IMR-90 (cell line): ENCODE measurements around the gene KRABD2.

Source experiments
- ATAC-seq: fragments of 200-7000 bp; cut with Tn5 transposase; 2 replicates; pipeline ENCODE4 v1.9.1; 2020; ENCODE audit warnings: low read depth, mild to moderate bottlenecking, moderate library complexity
- BruUV-seq: library from RNA; stranded (reverse); fragments of 400-500 nt; replicated peaks from 2 replicates; lab custom pipeline; 2021; lab: Mats Ljungman, UMichigan
- CTCF ChIA-PET: fragments of 300-600 bp; formaldehyde crosslinking; extraction: SDS; loops from one replicate; lab custom pipeline; 2021; ENCODE audit warnings: antibody characterized with exemption; lab: Yijun Ruan, JAX
- POLR2A ChIA-PET: fragments of 300-600 bp; sonication (Branson Sonifier 250); formaldehyde crosslinking; loops from one replicate; lab custom pipeline; 2022; ENCODE audit warnings: antibody characterized with exemption; ENCODE audit not compliant: unreplicated experiment; lab: Charles Lee
- DNase-seq: peaks from one replicate; pipeline ENCODE4 v3.0.0; 2013
- H2AFZ ChIP-seq: replicated peaks from 2 replicates; pipeline ENCODE3; 2013; ENCODE audit warnings: low read length, mild to moderate bottlenecking; ENCODE audit not compliant: poor library complexity
- H2AK5ac ChIP-seq: 2 replicates; pipeline ENCODE4 v1.6.1; 2013; ENCODE audit warnings: low read depth, low read length, inconsistent platforms
- H2AK9ac ChIP-seq: replicated peaks from 2 replicates; pipeline ENCODE3; 2013; ENCODE audit warnings: mild to moderate bottlenecking, low read depth, low read length, moderate library complexity; ENCODE audit not compliant: poor library complexity
- H2BK120ac ChIP-seq: 2 replicates; pipeline ENCODE4 v1.6.1; 2013; ENCODE audit warnings: low read depth, low read length, inconsistent platforms
- H2BK15ac ChIP-seq: 3 replicates; pipeline ENCODE4 v1.6.1; 2013; ENCODE audit warnings: low read depth, low read length, inconsistent platforms
- H2BK20ac ChIP-seq: 2 replicates; pipeline ENCODE4 v1.6.1; 2013; ENCODE audit warnings: low read depth, mild to moderate bottlenecking, inconsistent platforms, low read length, moderate library complexity
- H2BK5ac ChIP-seq: 2 replicates; pipeline ENCODE4 v1.6.1; 2013; ENCODE audit warnings: mild to moderate bottlenecking, low read depth, low read length, inconsistent platforms; ENCODE audit not compliant: poor library complexity, severe bottlenecking
- H3K14ac ChIP-seq: replicated peaks from 2 replicates; pipeline ENCODE4 v1.6.1; 2013; ENCODE audit warnings: low read depth, low read length, inconsistent platforms
- H3K18ac ChIP-seq: 2 replicates; pipeline ENCODE4 v1.6.1; 2013; ENCODE audit warnings: low read depth, low read length, control low read depth
- H3K23ac ChIP-seq: 2 replicates; pipeline ENCODE4 v1.6.1; 2013; ENCODE audit warnings: low read depth, low read length, inconsistent platforms
- H3K27ac ChIP-seq: 2 replicates; pipeline ENCODE4 v1.5.1; 2013; ENCODE audit warnings: mild to moderate bottlenecking, control low read depth, low read length; ENCODE audit not compliant: insufficient read depth
- H3K27me3 ChIP-seq: 2 replicates; pipeline ENCODE4 v1.6.1; 2013; ENCODE audit warnings: low read length; ENCODE audit not compliant: control insufficient read depth, insufficient read depth
- H3K36me3 ChIP-seq: 2 replicates; pipeline ENCODE4 v1.6.1; 2013; ENCODE audit warnings: low read length, mixed read lengths; ENCODE audit not compliant: control insufficient read depth, insufficient read depth
- H3K4ac ChIP-seq: 2 replicates; pipeline ENCODE4 v1.6.1; 2013; ENCODE audit warnings: low read depth, low read length, inconsistent platforms
- H3K4me1 ChIP-seq: 2 replicates; pipeline ENCODE4 v1.6.1; 2013; ENCODE audit warnings: low read length, mixed read lengths; ENCODE audit not compliant: control insufficient read depth, insufficient read depth
- H3K4me2 ChIP-seq: 2 replicates; pipeline ENCODE4 v1.6.1; 2013; ENCODE audit warnings: low read depth, mild to moderate bottlenecking, control low read depth, low read length, moderate library complexity
- H3K4me3 ChIP-seq: 2 replicates; pipeline ENCODE4 v1.5.1; 2013; ENCODE audit warnings: low read depth, mild to moderate bottlenecking, control low read depth, low read length, moderate library complexity; ENCODE audit not compliant: insufficient read depth
- H3K56ac ChIP-seq: 2 replicates; pipeline ENCODE4 v1.6.1; 2013; ENCODE audit warnings: low read length, inconsistent platforms; ENCODE audit not compliant: insufficient read depth; ENCODE audit errors: extremely low read depth
- H3K79me1 ChIP-seq, 2 experiments: 2 replicates each; pipeline ENCODE4 v1.6.1; 2013; ENCODE audit warnings: low read length in 2 of 2, inconsistent platforms in 1 of 2, low read depth in 1 of 2
- H3K9ac ChIP-seq: 2 replicates; pipeline ENCODE4 v1.6.1; 2013; ENCODE audit warnings: low read depth, low read length, control low read depth
- H3K9me1 ChIP-seq: 2 replicates; pipeline ENCODE4 v1.6.1; 2013; ENCODE audit warnings: low read length, inconsistent platforms; ENCODE audit not compliant: insufficient read depth
- H3K9me3 ChIP-seq: 2 replicates; pipeline ENCODE4 v1.6.1; 2013; ENCODE audit warnings: low read length; ENCODE audit not compliant: control insufficient read depth, insufficient read depth
- H4K20me1 ChIP-seq: 2 replicates; pipeline ENCODE4 v1.6.1; 2013; ENCODE audit warnings: low read length, inconsistent platforms; ENCODE audit not compliant: insufficient read depth
- H4K5ac ChIP-seq: 2 replicates; pipeline ENCODE4 v1.6.1; 2013; ENCODE audit warnings: mild to moderate bottlenecking, low read depth, low read length, control low read depth
- H4K8ac ChIP-seq, 2 experiments: 2 replicates each; pipeline ENCODE4 v1.6.1; 2013; ENCODE audit warnings: low read depth in 2 of 2, low read length in 2 of 2, control low read depth in 1 of 2, inconsistent platforms in 1 of 2
- H4K91ac ChIP-seq: 2 replicates; pipeline ENCODE4 v1.6.1; 2013; ENCODE audit warnings: low read depth, low read length, inconsistent platforms; ENCODE audit not compliant: insufficient read depth
- BHLHE40 ChIP-seq: fragments of 150-350 bp; IDR thresholded peaks from 2 replicates; pipeline ENCODE4 v1.6.1; 2016; ENCODE audit warnings: mild to moderate bottlenecking, low read depth, low read length
- CEBPB ChIP-seq: IDR thresholded peaks from 2 replicates; pipeline ENCODE4 v1.6.1; 2012; ENCODE audit warnings: low read depth, low read length, improper control_type of control experiment
- CHD1 ChIP-seq: IDR thresholded peaks from 2 replicates; pipeline ENCODE4 v1.6.1; 2012; ENCODE audit warnings: low read depth, low read length, improper control_type of control experiment
- FOS ChIP-seq: fragments of 150-350 bp; IDR thresholded peaks from 2 replicates; pipeline ENCODE4 v1.6.1; 2016; ENCODE audit warnings: low read depth, low read length
- MAFK ChIP-seq: IDR thresholded peaks from 2 replicates; pipeline ENCODE4 v1.6.1; 2012; ENCODE audit warnings: low read depth, low read length, improper control_type of control experiment
- MAZ ChIP-seq: IDR thresholded peaks from 2 replicates; pipeline ENCODE4 v1.6.1; 2012; ENCODE audit warnings: low read depth, mild to moderate bottlenecking, low read length, improper control_type of control experiment, moderate library complexity, borderline replicate concordance
- MXI1 ChIP-seq: IDR thresholded peaks from 2 replicates; pipeline ENCODE4 v1.6.1; 2012; ENCODE audit warnings: low read depth, mild to moderate bottlenecking, low read length, moderate library complexity, borderline replicate concordance
- NFE2L2 ChIP-seq: fragments of 150-350 bp; IDR thresholded peaks from 2 replicates; pipeline ENCODE4 v1.6.1; 2016; ENCODE audit warnings: low read depth, mild to moderate bottlenecking, low read length
- POLR2A ChIP-seq: IDR thresholded peaks from 2 replicates; pipeline ENCODE4 v1.6.1; 2012; ENCODE audit warnings: mild to moderate bottlenecking, low read depth, low read length
- RAD21 ChIP-seq: IDR thresholded peaks from 2 replicates; pipeline ENCODE4 v1.6.1; 2012; ENCODE audit warnings: low read length, improper control_type of control experiment
- RCOR1 ChIP-seq: IDR thresholded peaks from 2 replicates; pipeline ENCODE4 v1.6.1; 2012; ENCODE audit warnings: mild to moderate bottlenecking, low read length, improper control_type of control experiment; ENCODE audit not compliant: insufficient replicate concordance
- RFX5 ChIP-seq: IDR thresholded peaks from 2 replicates; pipeline ENCODE4 v1.8.0; 2012; ENCODE audit warnings: low read depth, mild to moderate bottlenecking, low read length, moderate library complexity
- SMC3 ChIP-seq: fragments of 150-350 bp; IDR thresholded peaks from 2 replicates; pipeline ENCODE4 v1.6.1; 2016; ENCODE audit warnings: low read depth, mild to moderate bottlenecking, antibody characterized with exemption, low read length, moderate library complexity
- WGBS, 2 experiments: methylation state at CpG; one replicate each; pipeline versions ENCODE4 v1.1.5 to v1.1.7; 2013; ENCODE audit warnings: missing lambda C conversion rate in 2 of 2; ENCODE audit not compliant: insufficient read length in 1 of 2; ENCODE audit errors: extremely low coverage in 2 of 2; 5-methylcytosine and 5-hydroxymethylcytosine counted together
- dilution Hi-C: fragments of 300-500 bp; cut with HindIII; formaldehyde crosslinking; loops from one replicate; pipeline ENCODE4 v1.14.3; 2018; ENCODE audit warnings: low sequenced_read_pairs; ENCODE audit not compliant: unreplicated experiment
- in situ Hi-C: fragments of 300-500 bp; cut with MboI; formaldehyde crosslinking; loops from 3 replicates; pipeline ENCODE4 v1.14.3; 2019; ENCODE audit warnings: low sequenced_read_pairs, inconsistent platforms, mixed read lengths
- intact Hi-C: fragments of 100-400 bp; cut with micrococcal nuclease; formaldehyde crosslinking; loops from 2 replicates; pipeline ENCODE4 v1.10.0; 2022
- TF ChIP-seq, protein P1 (sequence below): fragments of 150-350 bp; IDR thresholded peaks from 2 replicates; pipeline ENCODE4 v1.6.1; 2017; ENCODE audit warnings: mild to moderate bottlenecking, antibody characterized with exemption, low read length, low read depth
- TF ChIP-seq, protein P2 (sequence below): conservative IDR thresholded peaks from 2 replicates; pipeline ENCODE4 v1.5.1; 2012; ENCODE audit warnings: mild to moderate bottlenecking, low read depth, low read length, improper control_type of control experiment
- TF ChIP-seq, protein P3 (sequence below): fragments of 150-350 bp; IDR thresholded peaks from 2 replicates; pipeline ENCODE4 v1.6.1; 2016; ENCODE audit warnings: low read depth, mild to moderate bottlenecking, low read length, moderate library complexity, borderline replicate concordance

Gene KRABD2

DNA sequence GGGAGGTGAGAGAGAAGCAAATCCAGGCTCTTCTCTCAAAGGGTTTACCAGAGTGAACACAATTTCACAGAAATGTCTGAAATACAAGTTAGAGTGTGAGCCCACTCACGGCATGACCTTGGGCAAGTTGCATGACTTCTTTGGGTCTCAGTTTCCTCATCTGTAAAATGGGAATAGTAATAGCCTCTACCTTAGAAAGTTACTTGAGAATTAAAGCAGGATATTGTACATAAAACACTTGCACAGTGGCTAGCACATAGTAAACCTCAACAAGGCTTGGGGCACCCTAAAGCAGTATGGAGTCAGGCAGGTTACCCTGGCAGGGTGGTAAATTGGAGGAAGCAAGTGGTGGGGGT, 34.4 kb upstream of the KRABD2 start:
- H3K9me1 ChIP-seq: no peaks in the 10 kb centered on the region
- no peaks in the 10 kb centered on the region for H3K9me3 ChIP-seq
- no peak overlapping the region for H2AFZ ChIP-seq
- H3K56ac ChIP-seq: no peak overlapping the region
- H3K27me3 ChIP-seq: peaks cover 11% of the 10 kb centered on the region
- H2AK9ac ChIP-seq: no peak overlapping the region
- no peaks in the 10 kb centered on the region for H3K4me1 ChIP-seq
- intact Hi-C loops: loop anchor here (1.0 to 2.0 kb wide), 2 partner anchors 335 to 374 kb away; no protein-coding TSS in a partner anchor
- no peak overlapping the region for H3K27ac ChIP-seq
- no peak overlapping the region for H3K4ac ChIP-seq
- TF ChIP-seq FOS: no peak
- TF ChIP-seq MXI1: no peak
- TF ChIP-seq, protein P1, sequence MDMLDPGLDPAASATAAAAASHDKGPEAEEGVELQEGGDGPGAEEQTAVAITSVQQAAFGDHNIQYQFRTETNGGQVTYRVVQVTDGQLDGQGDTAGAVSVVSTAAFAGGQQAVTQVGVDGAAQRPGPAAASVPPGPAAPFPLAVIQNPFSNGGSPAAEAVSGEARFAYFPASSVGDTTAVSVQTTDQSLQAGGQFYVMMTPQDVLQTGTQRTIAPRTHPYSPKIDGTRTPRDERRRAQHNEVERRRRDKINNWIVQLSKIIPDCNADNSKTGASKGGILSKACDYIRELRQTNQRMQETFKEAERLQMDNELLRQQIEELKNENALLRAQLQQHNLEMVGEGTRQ: no peak
- no peak for TF ChIP-seq MAZ
- TF ChIP-seq CEBPB: no peak
- no peak for TF ChIP-seq POLR2A
- no peak for TF ChIP-seq MAFK
- TF ChIP-seq, protein P2, sequence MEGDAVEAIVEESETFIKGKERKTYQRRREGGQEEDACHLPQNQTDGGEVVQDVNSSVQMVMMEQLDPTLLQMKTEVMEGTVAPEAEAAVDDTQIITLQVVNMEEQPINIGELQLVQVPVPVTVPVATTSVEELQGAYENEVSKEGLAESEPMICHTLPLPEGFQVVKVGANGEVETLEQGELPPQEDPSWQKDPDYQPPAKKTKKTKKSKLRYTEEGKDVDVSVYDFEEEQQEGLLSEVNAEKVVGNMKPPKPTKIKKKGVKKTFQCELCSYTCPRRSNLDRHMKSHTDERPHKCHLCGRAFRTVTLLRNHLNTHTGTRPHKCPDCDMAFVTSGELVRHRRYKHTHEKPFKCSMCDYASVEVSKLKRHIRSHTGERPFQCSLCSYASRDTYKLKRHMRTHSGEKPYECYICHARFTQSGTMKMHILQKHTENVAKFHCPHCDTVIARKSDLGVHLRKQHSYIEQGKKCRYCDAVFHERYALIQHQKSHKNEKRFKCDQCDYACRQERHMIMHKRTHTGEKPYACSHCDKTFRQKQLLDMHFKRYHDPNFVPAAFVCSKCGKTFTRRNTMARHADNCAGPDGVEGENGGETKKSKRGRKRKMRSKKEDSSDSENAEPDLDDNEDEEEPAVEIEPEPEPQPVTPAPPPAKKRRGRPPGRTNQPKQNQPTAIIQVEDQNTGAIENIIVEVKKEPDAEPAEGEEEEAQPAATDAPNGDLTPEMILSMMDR: no peak
- no peak for TF ChIP-seq RCOR1
- no peak for TF ChIP-seq RAD21
- TF ChIP-seq CHD1: no peak
- TF ChIP-seq, protein P3, sequence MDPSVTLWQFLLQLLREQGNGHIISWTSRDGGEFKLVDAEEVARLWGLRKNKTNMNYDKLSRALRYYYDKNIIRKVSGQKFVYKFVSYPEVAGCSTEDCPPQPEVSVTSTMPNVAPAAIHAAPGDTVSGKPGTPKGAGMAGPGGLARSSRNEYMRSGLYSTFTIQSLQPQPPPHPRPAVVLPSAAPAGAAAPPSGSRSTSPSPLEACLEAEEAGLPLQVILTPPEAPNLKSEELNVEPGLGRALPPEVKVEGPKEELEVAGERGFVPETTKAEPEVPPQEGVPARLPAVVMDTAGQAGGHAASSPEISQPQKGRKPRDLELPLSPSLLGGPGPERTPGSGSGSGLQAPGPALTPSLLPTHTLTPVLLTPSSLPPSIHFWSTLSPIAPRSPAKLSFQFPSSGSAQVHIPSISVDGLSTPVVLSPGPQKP: no peak
- TF ChIP-seq BHLHE40: no peak
- no peak for TF ChIP-seq SMC3
- TF ChIP-seq NFE2L2: no peak
- no peak for TF ChIP-seq RFX5
- no peaks in the 10 kb centered on the region for H4K20me1 ChIP-seq
- H3K14ac ChIP-seq: no peak overlapping the region
- ChIA-PET POLR2A (no interaction called here), CTCF (interaction anchor here (1.0 to 2.4 kb wide), 5 partner anchors 9 to 349 kb away, joined by 3 to 10 read pairs (median 5); partner anchors contain the start of gene NDEL1)
- no peaks in the 10 kb centered on the region for H3K36me3 ChIP-seq
- DNase-seq (no peak), ATAC-seq (no peak)
- H4K5ac ChIP-seq: no peak overlapping the region
- BruUV-seq: no TSS peak
- dilution Hi-C loops: no loop called here
- no peak overlapping the region for H4K8ac ChIP-seq
- WGBS, 2 experiments: no CpG with 5 or more reads among the region's 1 CpG
- no peak overlapping the region for H3K9ac ChIP-seq
- in situ Hi-C loops: loop anchor here (10.0 kb wide), 2 partner anchors 344 to 374 kb away; partner anchors contain the start of gene SPDYE4
- H3K79me1 ChIP-seq: no peaks in the 10 kb centered on the region
- no peak overlapping the region for H3K4me2 ChIP-seq
- H2AK5ac ChIP-seq: no peak overlapping the region
- H3K23ac ChIP-seq: no peak overlapping the region
- no peak overlapping the region for H2BK15ac ChIP-seq
- H2BK120ac ChIP-seq: no peak overlapping the region
- H2BK5ac ChIP-seq: no peak overlapping the region
- no peak overlapping the region for H3K18ac ChIP-seq
- H2BK20ac ChIP-seq: no peak overlapping the region
- H4K91ac ChIP-seq: no peak overlapping the region
- H3K4me3 ChIP-seq: no peak overlapping the region
